SH-SY5Y (cell line): ENCODE data around the gene BRSK2.

Experiments used
- GATA2 ChIP-seq: IDR thresholded peaks from 2 replicates; pipeline ENCODE4 v1.6.1; 2011; ENCODE audit warnings: mild to moderate bottlenecking, low read depth, low read length
- GATA3 ChIP-seq: IDR thresholded peaks from 2 replicates; pipeline ENCODE4 v1.6.1; 2011; ENCODE audit warnings: low read depth, mild to moderate bottlenecking, low read length, moderate library complexity

GRCh38 chr11:1360835-1361357 lies 28.8 kb upstream of the BRSK2 start:
- TF ChIP-seq GATA2, result no peak
- no peak for TF ChIP-seq GATA3
